MM.1S (cell line): Measurements from ENCODE around the gene GFM2.

Experiments
- DNase-seq: peaks from one replicate; pipeline ENCODE4 v3.0.0-alpha.2; 2015
- H2AFZ ChIP-seq: fragments of 300-600 bp; sonication (generic); 2 replicates; pipeline ENCODE4 v1.6.0; 2016; ENCODE audit warnings: antibody characterized with exemption, low read length
- H3F3A ChIP-seq: fragments of 300-600 bp; sonication (generic); 2 replicates; pipeline ENCODE4 v1.6.1; 2016; ENCODE audit warnings: mild to moderate bottlenecking, antibody characterized with exemption, low read length, moderate library complexity, mixed read lengths; ENCODE audit not compliant: insufficient read depth
- H3K27ac ChIP-seq: fragments of 300-600 bp; sonication (generic); 2 replicates; pipeline ENCODE4 v1.5.1; 2016; ENCODE audit warnings: mild to moderate bottlenecking, low read length
- H3K27me3 ChIP-seq: fragments of 300-600 bp; sonication (generic); replicated peaks from 2 replicates; pipeline ENCODE4 v1.6.0; 2016; ENCODE audit warnings: low read length; ENCODE audit not compliant: insufficient read depth
- H3K36me3 ChIP-seq: fragments of 300-600 bp; sonication (generic); replicated peaks from 2 replicates; pipeline ENCODE4 v1.6.1; 2016; ENCODE audit warnings: mild to moderate bottlenecking, low read length, mixed read lengths; ENCODE audit not compliant: insufficient read depth
- H3K4me1 ChIP-seq: fragments of 300-600 bp; sonication (generic); 2 replicates; pipeline ENCODE4 v1.6.1; 2016; ENCODE audit warnings: low read length, mixed read lengths
- H3K4me2 ChIP-seq: fragments of 300-600 bp; sonication (generic); 2 replicates; pipeline ENCODE4 v1.6.0; 2016; ENCODE audit warnings: low read depth, low read length
- H3K4me3 ChIP-seq: fragments of 300-600 bp; sonication (generic); 2 replicates; pipeline ENCODE4 v1.5.1; 2016; ENCODE audit warnings: low read length, mixed read lengths
- H3K79me2 ChIP-seq: fragments of 300-600 bp; sonication (generic); 2 replicates; pipeline ENCODE4 v1.6.1; 2016; ENCODE audit warnings: mixed run types, low read length, mixed read lengths
- H3K9ac ChIP-seq: fragments of 300-600 bp; sonication (generic); 2 replicates; pipeline ENCODE4 v1.6.1; 2016; ENCODE audit warnings: low read length, mixed read lengths
- H3K9me2 ChIP-seq: fragments of 300-600 bp; sonication (generic); replicated peaks from 2 replicates; pipeline ENCODE4 v1.6.1; 2016; ENCODE audit warnings: mild to moderate bottlenecking, low read length, mixed read lengths; ENCODE audit not compliant: insufficient read depth
- H3K9me3 ChIP-seq: fragments of 300-600 bp; sonication (generic); replicated peaks from 2 replicates; pipeline ENCODE4 v1.6.1; 2016; ENCODE audit warnings: mild to moderate bottlenecking, low read length, mixed read lengths; ENCODE audit not compliant: insufficient read depth
- H4K20me1 ChIP-seq: fragments of 300-600 bp; sonication (generic); 2 replicates; pipeline ENCODE4 v1.6.1; 2016; ENCODE audit warnings: mild to moderate bottlenecking, low read length, moderate library complexity, mixed read lengths; ENCODE audit not compliant: insufficient read depth
- CTCF ChIP-seq: fragments of 300-600 bp; sonication (generic); IDR thresholded peaks from 2 replicates; pipeline ENCODE4 v1.5.1; 2016; ENCODE audit warnings: antibody characterized with exemption, low read length, mixed read lengths
- EZH2 ChIP-seq: fragments of 300-600 bp; sonication (generic); optimal IDR thresholded peaks from 2 replicates; pipeline ENCODE3; 2017; ENCODE audit warnings: low read depth, mild to moderate bottlenecking, antibody characterized with exemption, low read length, mixed read lengths
- EZH2phosphoT487 ChIP-seq: fragments of 300-600 bp; sonication (generic); IDR thresholded peaks from 2 replicates; pipeline ENCODE4 v1.6.1; 2018; ENCODE audit warnings: antibody characterized with exemption, low read length

GFM2 gene

DNA sequence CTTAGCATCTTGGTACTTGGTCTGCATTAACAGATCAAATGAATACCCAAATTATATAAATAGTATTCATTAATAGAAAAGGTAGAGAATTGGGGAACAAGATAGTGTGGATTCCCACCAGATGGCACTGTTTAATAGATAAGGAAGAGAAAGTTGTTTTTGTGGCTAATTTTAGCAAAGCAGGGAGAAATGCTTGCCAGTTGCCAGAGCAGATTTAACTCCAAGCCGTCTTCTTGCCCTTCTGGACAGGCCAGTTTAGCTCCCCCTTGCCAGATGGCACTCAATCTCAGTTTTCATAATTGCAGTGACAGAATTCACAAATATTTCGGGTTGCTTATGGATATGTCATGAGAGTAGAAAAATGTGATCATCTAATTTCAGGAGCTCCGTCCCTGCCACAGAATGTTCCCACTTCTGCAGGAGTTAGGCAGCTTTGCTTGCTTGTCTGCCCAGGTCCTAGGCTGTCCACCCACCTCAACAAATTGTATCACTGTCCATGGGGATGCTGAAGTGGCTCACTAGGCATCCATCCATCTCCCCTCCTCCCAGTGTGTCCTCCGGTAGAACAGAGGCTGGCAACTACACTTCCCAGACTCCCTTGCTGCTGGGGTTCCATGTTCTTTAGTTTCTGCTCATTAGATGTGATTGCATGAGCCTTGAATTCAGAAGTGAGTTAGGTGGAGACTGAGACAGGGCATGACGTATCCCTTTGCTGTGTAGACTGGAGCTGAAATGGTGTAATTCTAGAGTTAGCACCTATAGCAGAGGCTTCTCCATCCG lies 93.7 kb downstream of the GFM2 start:
- no peaks in the 10 kb centered on the region for H3K9me3 ChIP-seq
- DNase-seq: peak; percentile 31
- no peak overlapping the region for H3K4me3 ChIP-seq
- H3K9me2 ChIP-seq: no peaks in the 10 kb centered on the region
- H3F3A ChIP-seq: no peaks in the 10 kb centered on the region
- H3K4me1 ChIP-seq: no peaks in the 10 kb centered on the region
- H3K27ac ChIP-seq: no peak overlapping the region
- H3K27me3 ChIP-seq: no peaks in the 10 kb centered on the region
- H3K4me2 ChIP-seq: no peak overlapping the region
- H3K79me2 ChIP-seq: no peaks in the 10 kb centered on the region
- no peaks in the 10 kb centered on the region for H4K20me1 ChIP-seq
- no peak overlapping the region for H3K9ac ChIP-seq
- H3K36me3 ChIP-seq: no peaks in the 10 kb centered on the region
- no peak for TF ChIP-seq EZH2
- no peak for TF ChIP-seq EZH2phosphoT487
- peak; percentile 40 for TF ChIP-seq CTCF
- H2AFZ ChIP-seq: no peak overlapping the region

DNA sequence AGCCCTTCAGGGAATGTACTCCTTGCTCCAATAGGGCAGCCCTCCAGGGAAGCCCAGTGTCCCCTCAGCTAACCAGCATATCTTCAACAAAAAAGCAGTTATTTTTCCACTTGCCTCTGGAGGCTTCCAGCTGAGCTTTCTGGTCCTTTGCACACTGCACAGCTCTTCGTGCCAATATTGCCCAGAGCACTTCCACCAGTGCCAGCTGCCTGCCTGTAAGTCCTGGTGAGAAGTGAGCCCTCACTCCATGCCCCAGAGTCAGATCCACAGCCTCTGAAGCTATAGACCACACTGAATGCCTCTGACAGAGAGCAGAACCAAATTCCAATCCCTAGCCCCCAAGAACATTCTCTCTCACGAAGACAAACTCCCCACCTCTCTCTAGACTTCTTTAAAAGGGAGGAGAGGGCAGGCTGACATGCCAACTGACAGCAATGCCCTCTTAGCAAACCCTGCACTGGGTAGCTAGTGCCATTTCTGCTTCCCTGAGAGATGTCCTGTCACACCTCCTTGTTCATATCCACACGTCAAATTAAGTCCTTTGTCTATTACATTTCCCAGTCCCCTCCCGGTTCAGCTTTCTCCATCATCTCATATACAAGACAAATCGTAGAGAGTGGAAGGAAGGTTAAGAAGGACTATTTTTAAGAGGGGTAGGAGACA lies 94.6 kb downstream of the GFM2 start:
- Histone ChIP-seq H3F3A (no peaks in the 10 kb centered on the region), H3K9ac (no peak overlapping the region), H3K9me3 (no peaks in the 10 kb centered on the region), H3K36me3 (no peaks in the 10 kb centered on the region), H3K79me2 (no peaks in the 10 kb centered on the region), H2AFZ (no peak overlapping the region), H3K4me3 (no peak overlapping the region), H3K4me1 (no peaks in the 10 kb centered on the region), H3K4me2 (no peak overlapping the region), H3K9me2 (no peaks in the 10 kb centered on the region), H3K27ac (no peak overlapping the region), H4K20me1 (no peaks in the 10 kb centered on the region), H3K27me3 (no peaks in the 10 kb centered on the region)
- no peak for TF ChIP-seq CTCF
- no peak for TF ChIP-seq EZH2phosphoT487
- TF ChIP-seq EZH2: no peak
- DNase-seq: no peak
